ENCODE results near the gene PTH2.

PTH2 gene

DNA sequence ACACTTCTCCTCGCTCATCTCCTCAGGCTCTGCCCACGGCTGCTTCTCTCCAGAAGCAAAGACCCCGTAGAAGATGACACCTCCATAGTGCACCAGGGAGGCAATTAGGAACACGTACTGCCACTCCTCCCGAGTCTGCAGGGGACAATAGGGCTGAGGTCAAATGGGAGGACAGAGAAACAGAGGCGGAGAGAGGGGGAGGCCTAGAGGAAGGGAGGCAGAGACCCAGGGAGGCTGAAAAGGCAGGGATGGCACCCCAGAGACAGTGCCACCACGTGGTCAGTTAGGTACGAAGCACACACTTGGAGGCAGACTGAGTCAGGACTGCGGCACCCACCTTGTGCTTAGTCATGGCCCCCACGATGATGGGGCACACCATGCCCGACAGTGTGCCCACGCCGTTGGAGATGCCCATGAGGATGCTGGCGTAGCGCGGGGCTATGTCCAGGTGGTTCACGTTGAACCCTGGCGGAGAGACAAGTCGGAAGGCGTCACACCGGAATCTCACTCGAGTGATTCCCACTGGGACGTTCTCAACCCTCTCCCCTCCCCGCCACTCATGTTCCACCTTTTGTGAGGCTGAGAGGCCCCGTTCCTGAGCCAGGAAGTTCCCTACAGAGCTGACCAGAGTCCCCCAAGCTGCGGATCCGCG is 7.6 kb upstream of the PTH2 start:
- no peak for DNase-seq (ENCODE audit: low read depth)

DNA sequence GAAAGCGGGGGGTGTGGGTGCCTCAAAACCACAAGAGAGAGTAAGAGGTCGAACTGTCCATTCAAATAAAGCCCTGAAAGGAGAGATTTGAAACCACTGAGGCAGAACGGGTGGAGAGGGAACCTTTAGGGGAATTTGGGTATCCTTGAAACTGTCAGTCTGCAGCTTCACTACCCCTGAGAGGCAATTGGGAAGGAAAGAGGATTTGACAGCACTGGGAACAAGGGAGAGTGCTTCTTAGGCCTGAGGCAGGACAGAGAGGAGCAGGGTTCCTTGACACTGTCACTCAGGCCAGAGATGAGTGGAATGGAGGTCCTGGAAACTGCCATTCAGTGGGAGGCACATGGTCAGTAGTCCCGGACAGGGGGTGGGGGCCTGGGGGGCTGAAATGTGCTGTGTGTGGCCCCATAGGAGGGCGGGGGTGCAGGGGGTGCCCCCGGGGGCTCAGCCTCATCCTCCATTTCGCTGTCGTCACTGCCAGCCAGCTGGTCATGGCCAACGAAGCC is 7.0 kb upstream of the PTH2 start:
- no peak for DNase-seq (ENCODE audit: low read depth)

DNA sequence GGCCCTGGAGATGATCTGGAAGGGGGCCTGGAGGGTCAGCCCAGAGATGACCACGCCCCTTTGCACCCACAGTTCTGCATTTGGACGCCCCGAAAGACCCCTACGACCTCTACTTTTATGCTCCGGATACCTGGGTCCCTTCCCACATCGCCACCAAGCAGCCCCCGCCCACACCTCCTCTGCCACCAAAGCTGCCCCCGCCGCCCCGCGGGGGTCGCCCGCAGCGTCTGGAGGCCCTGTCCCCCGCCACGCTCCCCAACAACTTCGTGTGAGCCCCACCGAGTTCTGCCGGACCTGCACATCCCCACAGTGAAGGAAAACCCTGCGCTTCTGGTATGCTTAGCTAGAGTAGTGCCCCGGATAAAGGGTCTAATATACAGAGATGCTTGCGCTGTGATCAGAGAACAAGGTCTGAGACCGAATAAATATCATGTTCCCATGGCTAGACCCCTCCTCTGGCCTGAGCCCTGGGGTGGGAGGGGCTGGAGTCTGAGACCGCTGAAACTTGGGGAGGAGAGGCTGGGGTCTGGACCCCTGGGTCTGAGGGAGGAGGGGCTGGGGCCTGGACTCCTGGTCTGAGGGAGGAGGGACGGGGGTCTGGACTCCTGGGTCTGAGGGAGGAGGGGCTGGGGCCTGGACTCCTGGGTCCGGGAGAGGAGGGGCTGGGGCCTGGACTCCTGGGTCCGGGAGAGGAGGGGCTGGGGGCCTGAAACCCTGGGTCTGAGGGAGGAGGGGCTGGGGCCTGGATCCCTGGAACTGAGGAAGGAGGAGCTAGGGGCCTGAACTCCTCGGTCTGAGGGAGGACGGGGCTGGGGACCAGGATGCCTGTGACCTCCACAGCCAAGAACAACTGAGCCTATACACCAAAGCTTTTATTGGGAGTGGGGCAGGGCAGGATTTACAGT is 5.6 kb upstream of the PTH2 start:
- DNase-seq (ENCODE audit: low read depth) = no peak

DNA sequence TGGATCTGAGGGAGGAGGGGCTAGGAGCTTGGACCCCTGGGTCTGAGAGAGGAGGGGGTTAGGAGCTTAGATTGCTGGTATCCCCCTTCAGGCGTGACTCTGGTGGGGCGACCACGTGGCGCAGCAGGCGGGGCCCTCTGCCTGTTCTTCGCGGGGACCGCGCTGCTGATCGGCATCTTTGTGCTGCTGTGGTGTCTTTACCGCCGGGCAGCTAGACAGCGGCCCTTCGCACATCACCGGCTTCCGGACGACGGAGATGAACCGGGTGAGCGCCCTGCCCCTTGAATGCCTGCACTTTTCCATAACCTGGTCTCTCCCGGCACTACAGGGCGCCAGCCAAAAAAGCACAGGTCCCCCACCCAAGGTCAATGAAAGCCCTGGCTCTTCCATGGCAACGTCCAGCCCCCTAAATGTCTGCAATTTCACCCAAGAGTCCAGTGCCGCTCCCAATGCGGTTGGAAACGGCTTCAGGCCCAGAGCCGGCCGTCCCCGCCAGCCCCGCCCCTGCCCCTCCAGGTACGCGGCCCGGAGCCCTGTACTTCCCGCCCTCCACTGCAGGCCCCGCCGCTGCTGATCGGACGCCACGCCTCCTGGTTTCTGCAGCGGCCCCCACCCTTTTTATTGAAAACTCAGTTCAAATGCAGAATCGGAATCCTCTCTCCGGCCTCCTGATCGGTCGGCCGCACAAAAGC is 4.8 kb upstream of the PTH2 start:
- DNase-seq (ENCODE audit: low read depth) = no peak

DNA sequence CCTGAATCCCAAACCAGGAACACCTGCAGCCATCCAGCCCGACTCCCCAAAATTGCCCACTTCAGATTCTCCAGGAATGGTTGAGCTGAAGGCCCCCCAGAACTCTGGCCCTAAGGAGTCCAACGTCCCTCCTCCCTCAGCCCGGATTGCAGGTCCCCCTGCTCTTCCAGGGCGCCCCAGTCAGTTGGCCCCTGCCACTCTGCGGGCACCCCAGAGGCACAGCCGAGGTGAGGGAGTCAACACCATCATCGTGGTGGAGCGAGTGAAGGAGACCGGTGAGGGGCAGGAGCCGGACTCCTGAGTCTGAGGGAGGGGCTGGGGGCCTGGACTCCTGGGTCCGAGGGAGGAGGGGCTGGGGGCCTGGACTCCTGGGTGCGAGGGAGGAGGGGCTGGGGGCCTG is 4.1 kb upstream of the PTH2 start:
- DNase-seq (ENCODE audit: low read depth) = no peak

DNA sequence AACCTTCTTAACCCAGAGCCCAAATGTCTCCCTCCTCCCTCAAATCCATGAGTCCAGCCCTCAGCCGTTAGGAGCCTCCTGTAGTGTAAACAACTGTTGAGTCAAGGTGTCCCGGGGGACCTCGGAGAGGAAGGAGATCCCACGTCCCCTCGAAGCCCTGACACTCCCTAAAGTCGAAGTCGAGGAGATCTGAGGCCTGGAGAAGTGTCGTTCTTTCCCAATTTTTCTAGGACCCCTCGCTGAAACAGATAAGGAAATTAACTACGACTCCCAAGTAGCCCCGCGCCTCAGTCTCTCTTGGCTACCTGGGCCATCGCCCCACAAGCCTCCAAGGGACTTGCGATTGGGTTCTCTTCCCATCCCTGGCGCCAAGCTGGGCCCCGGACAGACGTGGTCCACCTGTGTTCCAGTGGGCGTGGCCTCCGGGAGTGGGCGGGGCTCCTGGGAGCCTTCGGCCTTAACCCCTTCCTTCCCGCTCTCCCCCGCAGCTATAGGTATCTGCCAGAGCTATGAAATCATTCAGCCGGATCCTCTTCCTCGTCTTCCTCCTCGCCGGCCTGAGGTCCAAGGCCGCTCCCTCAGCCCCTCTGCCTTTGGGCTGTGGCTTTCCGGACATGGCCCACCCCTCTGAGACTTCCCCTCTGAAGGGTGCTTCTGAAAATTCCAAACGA is 2.8 kb upstream of the PTH2 start:
- DNase-seq (ENCODE audit: low read depth) = no peak

DNA sequence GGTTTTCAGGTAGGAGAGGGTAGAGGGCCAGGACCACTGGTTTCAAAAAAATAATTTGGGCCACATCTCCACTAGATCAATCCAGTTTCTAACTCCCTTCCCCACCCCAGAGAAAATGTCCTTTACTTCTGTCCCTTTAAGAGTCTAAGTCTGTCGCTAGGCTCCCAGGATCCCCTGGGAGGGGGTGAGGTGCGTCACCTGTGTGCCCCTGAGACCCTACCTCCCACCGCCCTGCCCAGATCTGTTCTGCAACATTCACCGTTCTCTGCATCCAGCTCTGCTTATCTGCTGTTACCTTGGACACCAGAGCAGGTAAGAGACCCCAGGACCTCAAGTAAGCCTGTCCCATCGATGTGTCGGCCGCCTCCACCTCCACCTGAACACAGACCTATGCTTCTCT is 1.9 kb upstream of the PTH2 start, which contains the start of gene GFY:
TSS of gene GFY (plus strand) at position 211 of the 400 bp plus-strand sequence. CDS start 1,043 bp downstream, outside the sequence.
- DNase-seq (ENCODE audit: low read depth) = no peak

DNA sequence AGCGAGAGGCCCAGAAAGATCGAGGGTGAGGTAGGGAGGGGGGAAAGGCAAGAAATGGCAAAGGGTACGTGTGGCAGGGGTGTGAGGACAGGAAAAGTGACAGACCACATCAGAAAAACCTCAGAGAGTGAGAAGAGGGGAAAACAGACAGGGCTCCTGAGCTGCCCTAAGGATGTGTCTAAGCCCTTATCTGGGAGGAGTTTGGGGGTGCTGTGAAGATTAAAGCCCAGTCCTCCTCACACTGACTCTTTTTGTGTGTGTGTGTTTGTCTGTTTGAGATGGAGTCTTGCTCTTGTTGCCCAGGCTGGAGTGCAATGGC is 703 bp upstream of the PTH2 start:
- no peak for DNase-seq (ENCODE audit: low read depth)

DNA sequence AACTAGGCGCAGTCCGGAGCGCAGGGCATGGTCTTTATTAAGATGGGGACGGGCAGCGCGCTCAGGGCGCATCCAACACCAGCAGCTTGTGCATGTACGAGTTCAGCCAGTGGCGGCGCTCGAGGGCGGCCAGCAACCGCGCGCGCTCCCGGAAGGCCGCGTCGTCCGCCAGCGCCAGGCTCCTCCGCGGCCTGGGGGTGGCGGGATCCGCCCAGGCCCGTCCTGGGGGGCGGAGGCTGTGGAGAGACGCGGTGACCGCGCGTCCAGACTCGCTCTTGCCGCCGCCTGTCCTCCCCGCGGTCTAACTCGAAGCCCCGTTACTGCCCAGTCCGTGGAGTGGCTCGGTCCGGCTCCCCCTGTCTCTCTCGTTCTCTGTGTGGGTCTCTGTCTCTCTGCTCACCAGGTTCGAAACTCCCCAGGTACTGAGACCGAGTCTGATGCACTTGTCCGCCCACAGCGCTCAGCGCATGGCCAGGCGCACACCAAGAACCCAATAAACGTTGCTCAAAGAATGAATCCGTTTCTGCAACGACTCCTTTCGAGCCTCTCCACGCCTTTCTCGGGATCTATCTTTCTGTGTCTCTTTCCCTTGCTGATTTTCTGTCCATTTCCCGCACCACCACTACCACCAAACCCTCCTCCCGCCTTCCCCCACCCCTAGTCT is 702 bp downstream of the PTH2 start:
- peak; percentile 36 for DNase-seq (ENCODE audit: low read depth)

DNA sequence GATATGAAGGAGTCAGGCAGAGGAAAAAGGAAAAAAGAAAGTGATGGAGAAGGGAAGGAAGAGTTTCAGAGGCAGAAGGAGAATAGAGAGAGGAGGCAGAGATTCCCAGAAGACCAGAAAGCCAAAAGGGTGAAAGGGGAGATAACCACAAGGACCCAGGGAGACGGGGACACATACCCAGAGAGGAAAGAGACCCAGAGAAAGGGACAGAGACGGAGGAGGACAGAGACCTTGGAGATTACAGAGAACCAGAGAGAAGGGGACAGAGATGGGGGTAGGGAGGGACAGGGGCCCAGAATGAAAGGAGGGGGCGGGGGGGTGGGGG is 1.4 kb downstream of the PTH2 start:
- DNase-seq (ENCODE audit: low read depth) = no peak

DNA sequence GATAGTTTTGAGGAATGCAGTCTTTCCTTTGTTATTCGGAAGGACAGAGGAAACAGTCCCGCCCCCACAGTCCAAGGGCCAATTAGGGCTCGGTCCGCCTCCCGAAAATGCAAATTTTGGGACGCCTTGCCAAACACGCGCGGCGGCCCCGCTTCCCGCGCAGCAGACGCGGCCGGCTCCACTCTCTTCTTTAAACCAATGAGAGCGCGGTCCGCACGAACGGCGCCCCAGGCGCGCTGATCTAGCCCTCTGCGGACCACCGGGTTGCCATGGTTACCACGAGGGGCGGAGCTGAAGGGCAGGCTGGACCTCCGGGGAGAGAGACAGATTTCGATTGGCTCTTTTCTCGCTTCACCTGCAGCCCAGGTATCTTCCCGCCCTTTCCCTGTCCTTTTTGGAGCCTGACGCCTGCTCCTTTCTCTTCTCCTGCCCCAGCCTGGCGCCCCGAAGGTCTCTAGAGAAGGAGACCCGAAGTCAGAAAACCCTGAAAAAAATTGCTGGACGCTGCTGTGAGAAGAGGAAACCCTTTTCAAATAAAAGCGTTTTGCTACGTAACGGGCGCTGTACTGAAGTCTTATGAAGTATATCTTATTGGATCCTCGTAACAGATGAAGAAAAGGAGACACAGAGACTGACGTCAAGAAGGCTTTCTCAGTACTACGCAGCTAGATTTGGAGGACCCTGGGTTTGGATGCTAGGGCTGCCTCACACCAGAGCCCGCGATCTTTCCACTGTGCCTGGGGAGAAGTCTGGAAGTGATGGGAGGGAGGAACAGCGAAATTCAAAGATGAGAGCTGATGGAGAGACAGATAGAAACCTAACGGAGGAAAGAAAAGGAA is 2.0 kb downstream of the PTH2 start:
- DNase-seq (ENCODE audit: low read depth) = peak; percentile 43

DNA sequence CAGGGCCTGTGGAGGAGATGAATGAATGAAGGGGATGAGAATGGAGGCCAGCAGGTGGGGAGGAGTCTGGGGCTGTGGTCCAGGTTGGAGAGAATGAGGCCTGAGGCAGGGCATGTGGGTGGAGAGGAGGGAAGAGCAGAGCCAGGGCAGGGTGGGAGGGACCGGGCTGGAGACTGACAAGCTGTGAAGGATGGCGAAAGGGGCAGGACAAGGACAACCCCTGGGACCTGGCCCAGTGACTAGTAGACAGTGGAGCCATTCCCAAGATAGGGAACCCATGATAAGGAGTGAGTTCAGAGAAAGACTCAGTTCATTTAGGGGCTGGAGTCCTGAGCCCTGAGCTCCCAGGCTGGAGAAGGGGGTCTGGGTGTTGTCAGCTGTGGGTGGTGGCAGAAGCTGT is 3.0 kb downstream of the PTH2 start:
- no peak for DNase-seq (ENCODE audit: low read depth)

DNA sequence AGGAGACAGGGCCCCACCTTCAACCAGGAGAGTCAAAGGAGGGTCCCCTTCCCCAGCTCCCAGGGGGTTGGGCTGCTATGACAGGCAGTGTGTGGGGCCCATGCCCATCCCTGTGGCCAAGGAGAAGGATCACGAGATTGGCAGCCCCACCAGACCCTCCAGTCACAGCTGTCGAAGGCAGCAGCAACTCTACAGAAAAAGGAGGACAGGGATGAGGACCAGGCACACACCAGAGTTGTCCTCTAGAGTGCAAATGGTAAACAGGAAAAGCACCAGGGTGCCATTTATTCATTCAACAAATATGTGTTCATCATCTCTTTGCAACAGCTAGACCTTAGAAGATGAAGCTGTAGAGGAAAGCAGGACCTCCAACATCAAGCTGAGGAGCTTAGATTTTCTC is 4.1 kb downstream of the PTH2 start:
- no peak for DNase-seq (ENCODE audit: low read depth)

DNA sequence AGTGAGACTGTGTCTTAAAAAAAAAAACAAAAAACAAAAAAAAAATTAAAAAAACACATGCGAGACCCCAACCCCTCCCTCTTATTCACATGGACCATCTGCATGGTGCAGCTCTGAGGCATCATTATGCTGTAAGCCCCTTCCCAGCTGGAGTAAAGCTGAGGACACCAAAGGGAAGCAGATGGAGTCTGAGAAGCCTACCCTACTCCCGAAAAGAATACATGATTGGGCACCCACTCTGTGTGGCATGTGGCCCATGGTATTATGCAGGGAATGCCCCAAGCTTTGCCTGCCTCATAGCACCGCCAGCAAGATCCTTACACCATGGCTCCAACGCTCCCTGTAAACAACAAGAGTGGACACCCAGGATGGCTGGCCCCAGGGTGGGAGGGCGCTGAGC is 4.7 kb downstream of the PTH2 start:
- DNase-seq (ENCODE audit: low read depth) = no peak

DNA sequence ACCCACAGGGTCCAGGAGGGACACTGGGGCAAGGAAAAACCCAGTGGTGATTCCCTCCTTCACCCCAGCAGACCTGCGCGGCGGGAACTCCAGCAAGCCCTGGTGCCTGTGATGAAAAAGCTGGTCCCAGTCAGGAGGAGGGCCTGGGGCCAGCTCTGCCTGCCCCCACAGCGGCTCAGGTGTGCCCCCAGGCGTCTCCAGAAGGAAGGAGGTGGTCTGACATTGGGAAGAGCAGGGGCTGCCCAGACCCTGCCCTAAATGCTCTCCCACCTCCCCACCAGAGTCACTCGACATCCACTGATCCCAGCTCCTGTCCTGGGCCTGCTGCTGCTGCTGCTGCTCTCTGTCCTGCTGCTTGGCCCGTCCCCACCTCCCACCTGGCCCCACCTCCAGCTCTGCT is 6.2 kb downstream of the PTH2 start:
- no peak for DNase-seq (ENCODE audit: low read depth)

DNA sequence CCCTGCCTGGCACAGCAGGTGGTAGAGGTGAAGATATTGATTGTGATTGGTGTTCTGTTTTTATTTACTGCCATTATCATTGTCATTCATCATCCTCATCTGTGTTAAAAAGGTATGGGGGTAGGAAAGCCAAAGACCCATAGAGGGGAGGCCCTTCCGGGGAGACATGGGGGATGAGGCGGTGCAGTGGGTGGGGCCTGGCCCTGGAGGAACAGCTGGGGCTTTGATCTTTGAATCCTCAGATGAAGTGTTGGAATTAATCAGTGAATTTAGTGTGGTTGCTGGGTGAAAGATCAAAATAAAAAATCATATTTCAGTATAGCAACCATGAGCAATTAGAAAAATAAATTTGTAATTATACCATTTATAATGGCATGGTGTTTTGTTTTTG is 7.4 kb downstream of the PTH2 start:
- DNase-seq (ENCODE audit: low read depth) = no peak

DNA sequence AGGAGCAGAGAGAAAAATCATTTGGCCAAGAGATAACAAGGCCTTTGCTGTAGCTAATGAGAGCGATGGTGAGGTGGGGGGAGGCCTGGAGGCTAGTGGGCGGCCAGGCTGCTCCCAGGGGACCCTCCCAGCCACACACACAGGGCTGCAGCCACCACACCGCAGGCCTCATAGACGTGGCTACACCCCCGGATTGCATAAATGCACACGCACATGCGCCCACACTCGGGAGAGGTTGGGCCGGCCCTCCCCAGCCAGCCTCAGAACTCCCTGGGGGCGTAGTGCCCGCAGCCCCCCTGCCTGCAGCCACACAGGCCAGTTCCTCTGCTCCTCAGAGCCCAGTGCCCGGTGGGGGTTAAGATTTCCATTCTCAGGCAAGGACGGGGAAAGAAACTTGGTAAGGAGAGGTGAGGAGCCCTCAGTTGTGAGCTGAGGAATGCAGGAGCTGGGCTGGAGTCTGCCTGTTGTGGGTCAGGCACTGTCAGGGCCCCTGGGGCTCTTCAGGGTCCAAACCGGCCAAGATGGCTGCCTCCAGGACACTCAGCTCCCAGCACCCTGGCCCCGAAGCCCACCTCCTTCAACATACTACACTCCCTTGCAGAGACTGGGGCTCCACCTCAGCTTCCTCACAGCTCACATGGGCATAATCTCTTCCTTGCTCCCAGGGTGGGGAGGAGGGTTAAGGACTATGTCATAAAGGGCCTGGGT is 8.0 kb downstream of the PTH2 start:
- DNase-seq (ENCODE audit: low read depth) = no peak

DNA sequence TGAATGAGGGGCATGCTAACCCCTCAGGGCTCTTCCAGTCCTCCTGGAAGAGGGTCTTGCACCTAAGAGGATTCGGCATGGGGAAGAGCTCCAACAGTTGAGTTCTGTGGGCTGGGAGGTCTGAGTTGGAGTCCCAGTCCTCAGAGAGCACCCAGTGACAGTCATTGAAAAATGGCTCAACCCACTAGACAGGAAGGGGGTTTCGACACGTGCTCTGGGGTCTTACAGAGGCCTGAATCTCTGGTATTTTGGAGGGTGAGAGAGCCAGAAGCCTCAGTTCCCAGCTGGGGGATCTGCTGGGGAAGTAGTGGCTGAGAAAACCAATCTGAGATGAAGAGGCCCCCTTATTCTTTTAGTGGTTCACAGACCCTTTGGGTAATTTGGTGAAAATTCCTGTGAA is 9.0 kb downstream of the PTH2 start:
- no peak for DNase-seq (ENCODE audit: low read depth)

DNA sequence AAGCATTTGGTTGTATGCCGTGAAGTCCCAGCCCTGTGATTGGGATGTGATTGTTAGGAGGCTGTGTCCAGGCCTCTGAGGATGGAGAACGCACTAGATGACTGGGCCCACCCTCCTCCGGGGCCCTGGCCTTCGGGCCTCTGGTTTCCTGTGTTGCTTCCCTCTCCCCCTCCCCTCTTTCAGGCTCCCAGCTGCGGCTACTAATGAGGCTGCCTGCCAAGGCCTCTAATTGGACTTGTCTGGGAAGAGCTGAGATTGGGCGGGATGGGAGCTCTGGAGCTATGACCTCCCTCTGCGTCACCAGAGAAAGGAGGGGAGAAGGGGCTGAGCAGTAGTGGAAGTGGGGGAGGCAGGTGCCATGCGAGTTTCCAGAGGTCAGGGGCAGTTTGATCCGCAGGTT is 9.9 kb downstream of the PTH2 start:
- no peak for DNase-seq (ENCODE audit: low read depth)

DNA sequence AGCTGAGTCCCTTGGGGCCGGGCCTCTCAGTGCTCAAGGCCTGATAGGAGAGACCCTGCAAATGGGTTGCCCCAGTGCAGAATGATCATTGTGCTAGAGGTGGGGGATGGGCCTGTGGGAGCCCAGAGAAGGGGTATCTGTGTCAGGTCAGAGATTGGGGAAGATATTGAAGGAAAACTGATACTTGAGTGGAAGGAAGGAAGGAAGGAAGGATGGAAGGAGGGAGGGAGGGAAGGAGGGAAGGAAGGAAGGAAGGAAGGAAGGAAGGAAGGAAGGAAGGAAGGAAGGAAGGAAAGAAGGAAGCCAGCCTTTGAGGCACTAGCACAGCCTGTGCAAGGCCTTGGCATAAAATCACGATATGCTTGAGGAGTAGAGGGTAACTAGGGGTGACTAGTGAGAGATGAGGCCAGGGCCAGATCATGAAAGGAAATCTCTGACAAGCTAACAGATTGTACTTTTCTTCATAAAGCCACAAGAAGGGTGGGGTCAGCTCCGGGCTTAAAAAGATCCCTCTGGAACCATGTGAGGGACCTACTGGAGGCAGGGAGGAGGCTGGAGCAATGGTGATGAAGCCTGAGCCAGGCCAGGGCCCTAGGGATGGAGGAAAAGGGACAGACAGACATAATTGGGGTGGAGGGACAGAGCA is 11.4 kb downstream of the PTH2 start:
- DNase-seq (ENCODE audit: low read depth) = no peak
